ENCODE data around the gene MID1. TPM values are rescaled to one million over a fixed set of nuclear protein-coding genes. Genes with fewer than 3 reads are reported as not detected.

The MID1 gene
- total RNA-seq, 2 experiments from 2014 or later = 0.61 to 1.1 TPM

- Mint-ChIP-seq H3K36me3 (ENCODE audit: low read depth) (no peaks in the 10 kb centered on the region), H3K27me3 (peaks cover 9% of the 10 kb centered on the region), H3K27ac (no peak overlapping the region), H3K9me3 (no peaks in the 10 kb centered on the region), H3K4me1 (ENCODE audit: low read depth) (no peaks in the 10 kb centered on the region), H3K4me3 (no peak overlapping the region)
- ChIA-PET CTCF (no interaction called here), POLR2A (no interaction called here)
- intact Hi-C loops (cut with micrococcal nuclease) = no loop called here
- DNase-seq (no peak), ATAC-seq (no peak)
- no peak for TF ChIP-seq CTCF (IDR thresholded peaks at IDR 0.05)
Observed at GRCh38 chrX:10612215-10612614, 8.2 kb downstream of the MID1 start.

GRCh38 chrX:10611441-10612090, 8.8 kb downstream of the MID1 start:
- no peak for TF ChIP-seq CTCF (IDR thresholded peaks at IDR 0.05)
- no peaks in the 10 kb centered on the region for H3K4me1 Mint-ChIP-seq (ENCODE audit: low read depth)
- CTCF ChIA-PET = interaction anchor here (1.0 kb wide), 1 partner anchor 421 kb away, joined by 3 read pairs; no protein-coding TSS in a partner anchor
- DNase-seq = no peak
- peaks cover 6% of the 10 kb centered on the region for H3K27me3 Mint-ChIP-seq
- no peaks in the 10 kb centered on the region for H3K9me3 Mint-ChIP-seq
- intact Hi-C loops (cut with micrococcal nuclease) = no loop called here
- POLR2A ChIA-PET = no interaction called here
- ATAC-seq = no peak
- no peak overlapping the region for H3K27ac Mint-ChIP-seq
- H3K4me3 Mint-ChIP-seq = no peak overlapping the region
- H3K36me3 Mint-ChIP-seq (ENCODE audit: low read depth) = no peaks in the 10 kb centered on the region

GRCh38 chrX:10608099-10608498, 12.3 kb downstream of the MID1 start:
- DNase-seq = no peak
- POLR2A ChIA-PET = no interaction called here
- Mint-ChIP-seq H3K9me3 (no peaks in the 10 kb centered on the region), H3K27ac (no peak overlapping the region), H3K4me3 (no peak overlapping the region), H3K36me3 (ENCODE audit: low read depth) (no peaks in the 10 kb centered on the region), H3K27me3 (no peaks in the 10 kb centered on the region), H3K4me1 (ENCODE audit: low read depth) (no peaks in the 10 kb centered on the region)
- ATAC-seq = no peak
- intact Hi-C loops (cut with micrococcal nuclease) = no loop called here
- CTCF ChIA-PET = no interaction called here
- no peak for TF ChIP-seq CTCF (IDR thresholded peaks at IDR 0.05)

GRCh38 chrX:10607233-10607632, 13.2 kb downstream of the MID1 start:
- intact Hi-C loops (cut with micrococcal nuclease) = no loop called here
- ATAC-seq = no peak
- CTCF ChIA-PET = no interaction called here

GRCh38 chrX:10603612-10604011, 16.8 kb downstream of the MID1 start:
- intact Hi-C loops (cut with micrococcal nuclease) = no loop called here
- no peak overlapping the region for H3K27ac Mint-ChIP-seq
- DNase-seq (no peak), ATAC-seq (no peak)
- no peak for TF ChIP-seq CTCF (IDR thresholded peaks at IDR 0.05)
- H3K9me3 Mint-ChIP-seq = no peaks in the 10 kb centered on the region
- H3K27me3 Mint-ChIP-seq = no peaks in the 10 kb centered on the region
- H3K4me3 Mint-ChIP-seq = no peak overlapping the region
- no peaks in the 10 kb centered on the region for H3K36me3 Mint-ChIP-seq (ENCODE audit: low read depth)
- POLR2A ChIA-PET = no interaction called here
- CTCF ChIA-PET = no interaction called here
- H3K4me1 Mint-ChIP-seq (ENCODE audit: low read depth) = no peaks in the 10 kb centered on the region

More at GRCh38 chrX:10607233-10607632, 13.2 kb downstream of the MID1 start:
- Mint-ChIP-seq H3K27ac (no peak overlapping the region), H3K4me3 (no peak overlapping the region), H3K4me1 (ENCODE audit: low read depth) (no peaks in the 10 kb centered on the region), H3K9me3 (no peaks in the 10 kb centered on the region), H3K27me3 (no peaks in the 10 kb centered on the region), H3K36me3 (ENCODE audit: low read depth) (no peaks in the 10 kb centered on the region)
- no peak for TF ChIP-seq CTCF (IDR thresholded peaks at IDR 0.05)
- POLR2A ChIA-PET = no interaction called here
- DNase-seq = no peak

Data from activated CD8-positive, alpha-beta T cell treated with anti-CD3 and anti-CD28 coated beads for 36 hours (primary cell).